Memory B cell (primary cell): ENCODE data around the gene ITGA7.

Source experiments
- ATAC-seq: fragments of 150-1000 bp; cut with Tn5 transposase; 2 replicates; pipeline ENCODE4 v1.10.0; 2021; ENCODE audit warnings: low read depth, mild to moderate bottlenecking, moderate library complexity
- DNase-seq, 2 donors: peaks; one replicate each; pipeline ENCODE4 v3.0.0; 2022; ENCODE audit warnings: low spot score in 2 of 2
- H3K27ac Mint-ChIP-seq: one replicate; pipeline ENCODE4 v1.8.0; 2022; ENCODE audit warnings: mild to moderate bottlenecking, moderate library complexity, mixed read lengths
- H3K27me3 Mint-ChIP-seq: one replicate; pipeline ENCODE4 v1.8.0; 2022; ENCODE audit warnings: mixed read lengths
- H3K36me3 Mint-ChIP-seq: one replicate; pipeline ENCODE4 v1.8.0; 2022; ENCODE audit warnings: mild to moderate bottlenecking, mixed read lengths
- H3K4me1 Mint-ChIP-seq: one replicate; pipeline ENCODE4 v1.8.0; 2022; ENCODE audit warnings: mixed read lengths
- H3K4me3 Mint-ChIP-seq: one replicate; pipeline ENCODE4 v1.8.0; 2022; ENCODE audit warnings: mild to moderate bottlenecking, moderate library complexity, mixed read lengths
- H3K9me3 Mint-ChIP-seq: one replicate; pipeline ENCODE4 v1.8.0; 2022; ENCODE audit warnings: mixed read lengths

The ITGA7 gene

DNA sequence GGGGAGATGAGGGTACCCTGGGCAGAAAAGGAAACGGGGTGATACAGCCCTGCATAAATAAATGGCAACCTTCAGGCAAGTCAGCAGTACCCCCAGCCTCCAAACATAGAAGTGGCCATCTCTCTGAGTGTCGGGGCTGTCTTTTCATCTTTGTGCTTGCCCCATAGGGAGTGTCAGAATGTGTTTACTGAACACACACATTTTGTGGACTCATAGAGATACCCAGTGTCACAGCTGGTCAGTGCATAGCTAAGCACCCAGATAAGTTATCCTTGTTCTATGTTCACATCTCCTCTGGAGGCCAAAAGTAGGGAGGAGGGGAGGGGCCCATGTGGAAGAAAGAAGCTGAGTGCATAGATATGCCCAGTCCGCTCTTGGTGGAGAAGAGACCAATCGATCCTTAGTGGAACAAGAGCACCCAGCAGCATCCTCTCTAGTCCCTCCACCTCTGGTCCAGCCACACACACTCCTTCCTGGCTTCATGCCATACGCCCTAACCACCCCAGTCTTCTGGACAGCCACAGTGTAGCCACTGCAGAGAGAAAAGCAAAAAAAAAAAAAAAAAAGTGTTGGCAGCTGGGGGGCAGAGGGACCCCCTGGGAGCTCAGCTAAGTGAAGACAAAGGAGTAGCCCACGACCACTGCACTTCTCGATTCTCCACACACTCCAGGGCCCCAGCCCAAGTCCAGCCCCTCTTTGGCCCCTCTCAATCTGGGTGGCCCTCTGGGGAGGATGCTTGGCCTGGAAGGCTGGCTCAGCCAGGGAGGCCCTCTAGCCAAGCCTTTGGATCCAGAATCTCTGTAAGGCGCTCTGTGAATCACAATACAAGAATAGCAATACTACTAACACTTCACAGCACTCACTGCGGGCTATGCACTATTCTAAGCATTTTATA lies 2.6 kb downstream of the ITGA7 start:
- DNase-seq = no peak
- H3K27me3 Mint-ChIP-seq = peaks cover 12% of the 10 kb centered on the region
- no peak for ATAC-seq
- no peak overlapping the region for H3K4me3 Mint-ChIP-seq
- H3K27ac Mint-ChIP-seq = no peak overlapping the region
- peaks cover 18% of the 10 kb centered on the region for H3K4me1 Mint-ChIP-seq
- H3K9me3 Mint-ChIP-seq = no peaks in the 10 kb centered on the region
- H3K36me3 Mint-ChIP-seq = no peaks in the 10 kb centered on the region

GRCh38 chr12:55703901-55704761 lies 3.6 kb downstream of the ITGA7 start:
- Mint-ChIP-seq H3K27ac (no peak overlapping the region), H3K27me3 (peaks cover 12% of the 10 kb centered on the region), H3K36me3 (no peaks in the 10 kb centered on the region), H3K4me1 (peaks cover 17% of the 10 kb centered on the region), H3K4me3 (no peak overlapping the region), H3K9me3 (no peaks in the 10 kb centered on the region)
- ATAC-seq (no peak), DNase-seq (no peak)

DNA sequence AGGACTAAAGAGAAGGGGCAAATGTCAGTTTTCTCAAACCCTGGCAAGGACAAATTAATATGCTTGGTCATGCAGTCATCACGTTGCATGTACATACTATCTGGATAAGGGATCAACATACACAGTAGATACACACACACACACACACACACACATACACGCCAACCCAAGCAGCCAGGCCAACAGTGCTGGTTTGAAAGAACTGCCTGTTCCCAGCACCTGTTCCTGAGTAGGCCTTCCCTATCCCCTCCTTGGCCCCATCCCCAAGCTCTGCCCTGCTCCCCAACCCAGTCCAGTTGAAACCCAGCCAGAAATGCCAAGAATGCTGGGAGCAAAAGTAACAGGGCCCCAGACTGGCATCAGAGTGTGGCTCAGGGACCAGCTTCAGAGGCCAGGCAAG lies 4.4 kb downstream of the ITGA7 start:
- H3K9me3 Mint-ChIP-seq = no peaks in the 10 kb centered on the region
- H3K4me1 Mint-ChIP-seq = peaks cover 10% of the 10 kb centered on the region
- H3K36me3 Mint-ChIP-seq = no peaks in the 10 kb centered on the region
- ATAC-seq (no peak), DNase-seq (no peak)
- H3K4me3 Mint-ChIP-seq = no peak overlapping the region
- no peak overlapping the region for H3K27ac Mint-ChIP-seq
- H3K27me3 Mint-ChIP-seq = peaks cover 8% of the 10 kb centered on the region

DNA sequence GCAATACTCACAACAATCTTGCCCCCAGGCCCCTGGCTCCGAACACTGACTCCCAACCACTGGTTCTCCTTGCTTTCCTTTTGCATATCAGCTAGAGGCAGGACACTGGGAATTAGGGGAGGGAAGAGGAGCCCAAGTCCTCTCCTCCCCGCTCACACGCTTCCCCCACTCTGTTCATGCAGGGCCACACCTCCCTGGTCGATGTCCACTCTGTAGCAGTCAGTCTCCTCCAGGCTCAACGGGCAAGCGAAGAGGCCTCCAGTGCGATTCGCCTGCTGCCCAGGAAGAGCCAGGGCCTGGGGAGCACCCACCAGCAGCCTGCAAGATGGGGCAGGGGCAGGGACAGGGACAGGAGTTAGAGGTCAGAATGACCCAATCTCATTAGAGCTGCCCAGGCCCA lies 4.8 kb downstream of the ITGA7 start:
- Mint-ChIP-seq H3K9me3 (no peaks in the 10 kb centered on the region), H3K27ac (no peak overlapping the region), H3K36me3 (no peaks in the 10 kb centered on the region), H3K27me3 (peaks cover 5% of the 10 kb centered on the region), H3K4me3 (no peak overlapping the region), H3K4me1 (peaks cover 7% of the 10 kb centered on the region)
- ATAC-seq = no peak
- DNase-seq = no peak

- H3K27ac Mint-ChIP-seq = no peak overlapping the region
- no peak overlapping the region for H3K4me3 Mint-ChIP-seq
- no peaks in the 10 kb centered on the region for H3K4me1 Mint-ChIP-seq
- DNase-seq (no peak), ATAC-seq (no peak)
- H3K36me3 Mint-ChIP-seq = no peaks in the 10 kb centered on the region
- peaks cover 10% of the 10 kb centered on the region for H3K27me3 Mint-ChIP-seq
- H3K9me3 Mint-ChIP-seq = no peaks in the 10 kb centered on the region
These were observed 7.3 kb downstream of the ITGA7 start for GRCh38 chr12:55700255-55701018.

GRCh38 chr12:55699471-55700055 lies 8.1 kb downstream of the ITGA7 start:
- Mint-ChIP-seq H3K27ac (no peak overlapping the region), H3K36me3 (no peaks in the 10 kb centered on the region), H3K9me3 (no peaks in the 10 kb centered on the region), H3K27me3 (peaks cover 10% of the 10 kb centered on the region), H3K4me3 (no peak overlapping the region), H3K4me1 (no peaks in the 10 kb centered on the region)
- ATAC-seq (no peak), DNase-seq (no peak)

DNA sequence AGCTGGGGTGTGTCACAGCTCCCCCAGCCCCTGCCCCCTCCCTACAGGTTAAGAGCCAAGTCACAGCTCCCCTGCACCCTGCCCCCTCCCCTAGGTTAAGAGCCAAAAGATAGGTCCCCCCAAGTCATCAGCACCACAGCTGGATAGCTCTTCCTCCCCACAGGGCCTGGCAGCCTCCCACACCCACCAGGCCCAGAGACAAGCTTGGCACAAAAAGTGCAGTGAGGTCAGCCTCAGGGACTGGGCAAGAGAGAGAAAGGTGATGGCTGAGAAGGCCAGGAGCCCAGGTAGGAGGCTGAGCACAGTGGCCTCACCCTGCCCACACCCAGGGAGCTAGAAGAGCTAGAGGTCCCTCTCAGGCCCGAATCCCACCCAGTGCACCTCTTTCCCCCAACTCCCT lies 8.7 kb downstream of the ITGA7 start:
- Mint-ChIP-seq H3K4me1 (no peaks in the 10 kb centered on the region), H3K9me3 (no peaks in the 10 kb centered on the region), H3K27ac (no peak overlapping the region), H3K4me3 (no peak overlapping the region), H3K36me3 (no peaks in the 10 kb centered on the region), H3K27me3 (peaks cover 10% of the 10 kb centered on the region)
- ATAC-seq (no peak), DNase-seq (no peak)

GRCh38 chr12:55698241-55698955 lies 9.3 kb downstream of the ITGA7 start:
- no peaks in the 10 kb centered on the region for H3K9me3 Mint-ChIP-seq

DNA sequence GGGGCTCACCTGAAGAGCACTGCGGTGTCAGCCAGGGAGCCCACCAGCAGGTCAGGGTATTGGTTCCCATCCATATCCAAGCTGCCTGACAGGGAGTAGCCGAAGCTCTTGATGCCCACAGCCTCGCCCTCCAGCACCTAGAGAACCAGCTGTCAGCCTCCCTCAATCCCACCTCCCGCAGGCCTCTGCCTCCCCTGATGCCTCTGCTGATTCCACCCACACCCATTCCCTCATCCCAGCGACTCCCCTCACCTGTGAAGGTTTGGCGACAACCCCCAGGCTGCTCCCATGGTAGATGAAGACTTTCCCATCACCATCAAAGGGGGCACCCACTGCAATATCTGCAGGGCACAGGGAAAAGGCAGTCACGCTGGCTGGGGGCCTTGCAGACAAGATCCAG lies 10.0 kb downstream of the ITGA7 start:
- Mint-ChIP-seq H3K27me3 (peaks cover 8% of the 10 kb centered on the region), H3K27ac (no peak overlapping the region), H3K4me3 (no peak overlapping the region), H3K9me3 (no peaks in the 10 kb centered on the region), H3K36me3 (no peaks in the 10 kb centered on the region), H3K4me1 (peaks cover 4% of the 10 kb centered on the region)
- ATAC-seq = no peak
- DNase-seq = no peak

More at GRCh38 chr12:55698241-55698955, 9.3 kb downstream of the ITGA7 start:
- Mint-ChIP-seq H3K36me3 (no peaks in the 10 kb centered on the region), H3K4me1 (peaks cover 2% of the 10 kb centered on the region), H3K27me3 (peaks cover 8% of the 10 kb centered on the region), H3K27ac (no peak overlapping the region), H3K4me3 (no peak overlapping the region)
- DNase-seq (no peak), ATAC-seq (no peak)

- H3K27me3 Mint-ChIP-seq = peaks cover 8% of the 10 kb centered on the region
These were observed 10.8 kb downstream of the ITGA7 start for GRCh38 chr12:55696796-55697462.

DNA sequence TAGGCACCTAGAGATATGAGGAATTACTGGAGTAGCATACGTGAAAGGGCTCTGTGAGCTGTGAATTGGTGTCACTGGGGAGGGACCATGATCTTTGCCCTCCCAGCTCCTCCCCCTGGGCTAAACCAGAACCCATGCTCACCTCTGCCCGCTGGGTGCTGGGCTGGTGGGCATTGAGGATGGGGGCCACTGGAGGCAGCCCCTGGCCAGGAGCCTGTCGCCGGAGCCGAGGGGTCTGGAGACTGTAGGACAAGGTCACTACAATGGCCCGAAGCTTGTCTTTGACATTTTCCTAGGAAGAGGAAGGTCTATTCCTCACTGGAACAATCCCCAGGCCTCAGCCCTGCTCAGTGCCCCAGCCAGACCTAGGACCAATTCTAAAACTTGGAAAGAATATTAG lies 11.6 kb downstream of the ITGA7 start:
- Mint-ChIP-seq H3K36me3 (no peaks in the 10 kb centered on the region), H3K4me3 (no peak overlapping the region), H3K27me3 (peaks cover 8% of the 10 kb centered on the region), H3K9me3 (no peaks in the 10 kb centered on the region), H3K27ac (no peak overlapping the region), H3K4me1 (peaks cover 4% of the 10 kb centered on the region)
- ATAC-seq (no peak), DNase-seq (no peak)

More at GRCh38 chr12:55696796-55697462, 10.8 kb downstream of the ITGA7 start:
- Mint-ChIP-seq H3K27ac (no peak overlapping the region), H3K36me3 (no peaks in the 10 kb centered on the region), H3K4me1 (peaks cover 4% of the 10 kb centered on the region), H3K9me3 (no peaks in the 10 kb centered on the region), H3K4me3 (no peak overlapping the region)
- DNase-seq (no peak), ATAC-seq (no peak)

- peaks cover 8% of the 10 kb centered on the region for H3K27me3 Mint-ChIP-seq
- no peak for DNase-seq
- H3K36me3 Mint-ChIP-seq = no peaks in the 10 kb centered on the region
- no peak overlapping the region for H3K4me3 Mint-ChIP-seq
- H3K4me1 Mint-ChIP-seq = peaks cover 4% of the 10 kb centered on the region
- no peak for ATAC-seq
- no peaks in the 10 kb centered on the region for H3K9me3 Mint-ChIP-seq
- H3K27ac Mint-ChIP-seq = no peak overlapping the region
These were observed 12.4 kb downstream of the ITGA7 start for GRCh38 chr12:55695349-55695748.

- Mint-ChIP-seq H3K36me3 (no peaks in the 10 kb centered on the region), H3K27ac (no peak overlapping the region), H3K9me3 (no peaks in the 10 kb centered on the region), H3K27me3 (peaks cover 8% of the 10 kb centered on the region), H3K4me3 (no peak overlapping the region), H3K4me1 (peaks cover 4% of the 10 kb centered on the region)
- ATAC-seq (no peak), DNase-seq (no peak)
These were observed 13.1 kb downstream of the ITGA7 start for GRCh38 chr12:55694651-55695050.
